MM.1S (cell line): ENCODE results near the gene PATJ.

ENCODE experiments used
- DNase-seq: peaks from one replicate; pipeline ENCODE4 v3.0.0-alpha.2; 2015
- H2AFZ ChIP-seq: fragments of 300-600 bp; sonication (generic); 2 replicates; pipeline ENCODE4 v1.6.0; 2016; ENCODE audit warnings: antibody characterized with exemption, low read length
- H3F3A ChIP-seq: fragments of 300-600 bp; sonication (generic); 2 replicates; pipeline ENCODE4 v1.6.1; 2016; ENCODE audit warnings: mild to moderate bottlenecking, antibody characterized with exemption, low read length, moderate library complexity, mixed read lengths; ENCODE audit not compliant: insufficient read depth
- H3K27ac ChIP-seq: fragments of 300-600 bp; sonication (generic); 2 replicates; pipeline ENCODE4 v1.5.1; 2016; ENCODE audit warnings: mild to moderate bottlenecking, low read length
- H3K27me3 ChIP-seq: fragments of 300-600 bp; sonication (generic); replicated peaks from 2 replicates; pipeline ENCODE4 v1.6.0; 2016; ENCODE audit warnings: low read length; ENCODE audit not compliant: insufficient read depth
- H3K36me3 ChIP-seq: fragments of 300-600 bp; sonication (generic); replicated peaks from 2 replicates; pipeline ENCODE4 v1.6.1; 2016; ENCODE audit warnings: mild to moderate bottlenecking, low read length, mixed read lengths; ENCODE audit not compliant: insufficient read depth
- H3K4me1 ChIP-seq: fragments of 300-600 bp; sonication (generic); 2 replicates; pipeline ENCODE4 v1.6.1; 2016; ENCODE audit warnings: low read length, mixed read lengths
- H3K4me2 ChIP-seq: fragments of 300-600 bp; sonication (generic); 2 replicates; pipeline ENCODE4 v1.6.0; 2016; ENCODE audit warnings: low read depth, low read length
- H3K4me3 ChIP-seq: fragments of 300-600 bp; sonication (generic); 2 replicates; pipeline ENCODE4 v1.5.1; 2016; ENCODE audit warnings: low read length, mixed read lengths
- H3K79me2 ChIP-seq: fragments of 300-600 bp; sonication (generic); 2 replicates; pipeline ENCODE4 v1.6.1; 2016; ENCODE audit warnings: mixed run types, low read length, mixed read lengths
- H3K9ac ChIP-seq: fragments of 300-600 bp; sonication (generic); 2 replicates; pipeline ENCODE4 v1.6.1; 2016; ENCODE audit warnings: low read length, mixed read lengths
- H3K9me2 ChIP-seq: fragments of 300-600 bp; sonication (generic); replicated peaks from 2 replicates; pipeline ENCODE4 v1.6.1; 2016; ENCODE audit warnings: mild to moderate bottlenecking, low read length, mixed read lengths; ENCODE audit not compliant: insufficient read depth
- H3K9me3 ChIP-seq: fragments of 300-600 bp; sonication (generic); replicated peaks from 2 replicates; pipeline ENCODE4 v1.6.1; 2016; ENCODE audit warnings: mild to moderate bottlenecking, low read length, mixed read lengths; ENCODE audit not compliant: insufficient read depth
- H4K20me1 ChIP-seq: fragments of 300-600 bp; sonication (generic); 2 replicates; pipeline ENCODE4 v1.6.1; 2016; ENCODE audit warnings: mild to moderate bottlenecking, low read length, moderate library complexity, mixed read lengths; ENCODE audit not compliant: insufficient read depth
- CTCF ChIP-seq: fragments of 300-600 bp; sonication (generic); IDR thresholded peaks from 2 replicates; pipeline ENCODE4 v1.5.1; 2016; ENCODE audit warnings: antibody characterized with exemption, low read length, mixed read lengths
- EZH2 ChIP-seq: fragments of 300-600 bp; sonication (generic); optimal IDR thresholded peaks from 2 replicates; pipeline ENCODE3; 2017; ENCODE audit warnings: low read depth, mild to moderate bottlenecking, antibody characterized with exemption, low read length, mixed read lengths
- EZH2phosphoT487 ChIP-seq: fragments of 300-600 bp; sonication (generic); IDR thresholded peaks from 2 replicates; pipeline ENCODE4 v1.6.1; 2018; ENCODE audit warnings: antibody characterized with exemption, low read length

The PATJ gene

GRCh38 chr1:61910035-61910434 is 167.8 kb downstream of the PATJ start:
- H3K4me1 ChIP-seq, result no peaks in the 10 kb centered on the region
- no peaks in the 10 kb centered on the region for H3K79me2 ChIP-seq
- no peaks in the 10 kb centered on the region for H4K20me1 ChIP-seq
- TF ChIP-seq EZH2 (no peak), EZH2phosphoT487 (no peak), CTCF (no peak)
- no peak overlapping the region for H3K9ac ChIP-seq
- no peaks in the 10 kb centered on the region for H3K9me3 ChIP-seq
- H3K27ac ChIP-seq, result no peak overlapping the region
- no peak for DNase-seq
- no peaks in the 10 kb centered on the region for H3K9me2 ChIP-seq
- no peaks in the 10 kb centered on the region for H3K36me3 ChIP-seq
- no peak overlapping the region for H3K4me2 ChIP-seq
- no peak overlapping the region for H2AFZ ChIP-seq
- H3K4me3 ChIP-seq, result no peak overlapping the region
- H3F3A ChIP-seq, result no peaks in the 10 kb centered on the region
- H3K27me3 ChIP-seq, result no peaks in the 10 kb centered on the region

GRCh38 chr1:61914823-61915482 is 172.7 kb downstream of the PATJ start:
- Histone ChIP-seq H3K36me3 (no peaks in the 10 kb centered on the region), H3K9me2 (no peaks in the 10 kb centered on the region), H2AFZ (no peak overlapping the region), H3K4me2 (no peak overlapping the region), H3K4me1 (no peaks in the 10 kb centered on the region), H3K4me3 (no peak overlapping the region), H3K9ac (no peak overlapping the region), H3K27ac (no peak overlapping the region), H4K20me1 (no peaks in the 10 kb centered on the region), H3K79me2 (no peaks in the 10 kb centered on the region), H3F3A (no peaks in the 10 kb centered on the region), H3K9me3 (no peaks in the 10 kb centered on the region), H3K27me3 (no peaks in the 10 kb centered on the region)
- DNase-seq, result no peak
- TF ChIP-seq EZH2 (no peak), EZH2phosphoT487 (no peak), CTCF (no peak)

- Histone ChIP-seq H2AFZ (no peak overlapping the region), H3K4me2 (no peak overlapping the region), H3K4me3 (no peak overlapping the region), H3K27me3 (no peaks in the 10 kb centered on the region), H3K9ac (no peak overlapping the region), H3K36me3 (no peaks in the 10 kb centered on the region), H3F3A (no peaks in the 10 kb centered on the region), H3K27ac (no peak overlapping the region), H3K4me1 (no peaks in the 10 kb centered on the region), H4K20me1 (no peaks in the 10 kb centered on the region), H3K79me2 (no peaks in the 10 kb centered on the region), H3K9me2 (no peaks in the 10 kb centered on the region), H3K9me3 (no peaks in the 10 kb centered on the region)
- no peak for TF ChIP-seq EZH2
- TF ChIP-seq CTCF, result no peak
- no peak for TF ChIP-seq EZH2phosphoT487
- no peak for DNase-seq
Observed at GRCh38 chr1:61921435-61921834, 179.2 kb downstream of the PATJ start.
